GM18870 (cell line): ENCODE data around the gene MMP12.
"Not testable (repeated sequence)": the region's sequence is repeated elsewhere in the genome, so short reads cannot be mapped to it uniquely, and the experiment has no call there.

Experiments
- ATAC-seq: cut with Tn5 transposase; IDR thresholded peaks from one replicate; pipeline ENCODE4 v1.9.1; 2021; ENCODE audit warnings: moderate library complexity; ENCODE audit not compliant: unreplicated experiment

MMP12 gene

GRCh38 chr11:102874852-102875251, at the start of gene MMP12:
TSS of gene MMP12 (minus strand) at chr11:102874982. CDS start at chr11:102874937, 45 bp downstream.
- ATAC-seq = no peak

- ATAC-seq = no peak
Observed at GRCh38 chr11:102921587-102922220, 46.9 kb upstream of the MMP12 start.

DNA sequence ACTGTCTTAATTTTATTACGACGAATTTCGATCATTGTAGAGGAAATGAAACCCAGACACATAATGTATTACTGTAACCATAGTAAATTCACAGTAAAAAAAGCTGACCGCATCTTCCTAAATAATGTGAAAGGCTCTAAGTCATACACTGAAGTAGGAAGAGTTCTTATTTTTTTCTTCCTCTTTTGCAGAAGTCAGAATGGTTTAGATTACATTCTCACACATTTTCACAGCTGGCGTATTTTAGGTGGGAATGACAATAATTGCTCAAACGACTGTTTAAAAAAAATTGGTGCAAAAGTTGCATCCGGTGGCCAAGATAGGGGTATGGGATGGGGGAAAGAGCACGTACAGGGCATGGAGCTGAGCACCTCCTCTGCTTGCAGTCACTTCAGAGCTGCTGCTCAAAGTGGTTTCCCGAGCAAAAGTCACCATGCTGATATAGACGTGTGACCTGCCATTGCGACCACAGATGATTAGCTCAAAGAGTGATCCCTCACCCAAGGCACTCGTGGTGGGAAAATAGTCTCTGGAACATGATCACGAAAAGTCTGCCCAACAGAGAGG, 45.4 kb upstream of the MMP12 start:
- peak; percentile 94 for ATAC-seq

DNA sequence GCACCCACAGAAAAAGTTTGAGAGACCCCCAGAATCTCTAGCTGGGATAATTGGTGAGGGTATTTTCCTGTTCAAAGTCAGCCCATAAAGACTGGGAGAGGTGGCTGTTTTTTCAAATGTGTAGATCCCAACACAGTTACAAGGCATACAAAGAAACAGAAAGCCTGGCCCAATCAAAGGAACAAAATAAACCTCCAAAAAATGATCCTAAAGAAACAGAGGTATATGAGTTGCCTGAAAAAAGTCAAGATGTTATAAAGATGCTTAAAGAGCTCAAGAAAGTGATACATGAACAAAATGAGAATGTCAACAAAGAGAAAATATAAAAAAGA, 40.2 kb upstream of the MMP12 start:
- ATAC-seq = no peak

GRCh38 chr11:102914238-102915043, 39.7 kb upstream of the MMP12 start:
- no peak for ATAC-seq

- no peak for ATAC-seq
Observed at GRCh38 chr11:102912482-102912830, 37.7 kb upstream of the MMP12 start.

DNA sequence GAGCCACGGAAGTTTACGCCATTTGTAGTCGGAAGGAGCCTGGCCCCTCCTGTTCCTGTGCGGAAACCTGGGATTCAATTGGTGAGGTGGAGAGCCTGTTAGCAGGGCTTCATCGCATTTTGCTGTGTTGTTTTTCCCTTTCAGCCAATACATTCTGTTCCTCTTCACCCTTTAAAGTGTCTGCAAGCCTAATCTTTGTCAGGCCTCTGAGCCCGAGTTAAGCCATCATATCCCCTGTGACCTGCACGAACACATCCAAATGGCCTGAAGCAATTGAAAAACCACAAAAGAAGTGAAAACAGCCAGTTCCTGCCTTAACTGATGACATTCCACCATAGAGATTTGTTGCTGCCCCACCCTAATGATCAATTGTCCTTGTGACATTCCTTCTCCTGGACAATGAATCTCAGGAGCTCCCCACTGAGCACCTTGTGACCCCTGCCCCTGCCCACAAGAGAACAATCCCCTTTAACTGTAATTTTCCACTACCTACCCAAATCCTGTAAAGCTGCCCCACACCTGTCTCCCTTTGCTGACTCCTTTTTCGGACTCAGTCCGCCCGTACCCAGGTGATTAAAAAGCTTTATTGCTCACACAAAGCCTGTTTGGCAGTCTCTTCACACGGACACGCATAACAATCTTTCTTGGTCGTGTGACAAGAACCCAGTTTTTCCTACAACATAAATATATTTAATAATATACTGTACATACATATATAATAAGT, 37.1 kb upstream of the MMP12 start:
- ATAC-seq = no peak

- not testable (repeated sequence) for ATAC-seq
Observed at GRCh38 chr11:102905848-102906247, 31.1 kb upstream of the MMP12 start.

DNA sequence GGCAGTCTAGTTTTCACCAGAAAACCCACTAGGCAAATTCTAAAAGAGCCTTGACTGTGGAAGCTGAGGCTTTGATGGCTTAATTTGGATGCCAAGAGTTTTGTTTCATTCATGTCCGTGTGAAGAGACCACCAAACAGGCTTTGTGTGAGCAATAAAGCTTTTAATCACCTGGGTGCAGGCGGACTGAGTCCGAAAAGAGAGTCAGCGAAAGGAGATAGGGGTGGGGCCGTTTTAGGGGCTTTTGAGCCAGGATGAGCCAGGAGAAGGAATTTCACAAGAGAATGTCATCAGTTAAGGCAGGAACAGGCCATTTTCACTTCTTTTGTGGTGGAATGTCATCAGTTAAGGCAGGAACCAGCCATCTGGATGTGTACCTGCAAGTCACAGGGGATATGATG, 29.1 kb upstream of the MMP12 start:
- not testable (repeated sequence) for ATAC-seq

GRCh38 chr11:102900346-102900745, 25.6 kb upstream of the MMP12 start:
- ATAC-seq = no peak

- ATAC-seq = no peak
Observed at GRCh38 chr11:102891736-102892135, 17.0 kb upstream of the MMP12 start.

DNA sequence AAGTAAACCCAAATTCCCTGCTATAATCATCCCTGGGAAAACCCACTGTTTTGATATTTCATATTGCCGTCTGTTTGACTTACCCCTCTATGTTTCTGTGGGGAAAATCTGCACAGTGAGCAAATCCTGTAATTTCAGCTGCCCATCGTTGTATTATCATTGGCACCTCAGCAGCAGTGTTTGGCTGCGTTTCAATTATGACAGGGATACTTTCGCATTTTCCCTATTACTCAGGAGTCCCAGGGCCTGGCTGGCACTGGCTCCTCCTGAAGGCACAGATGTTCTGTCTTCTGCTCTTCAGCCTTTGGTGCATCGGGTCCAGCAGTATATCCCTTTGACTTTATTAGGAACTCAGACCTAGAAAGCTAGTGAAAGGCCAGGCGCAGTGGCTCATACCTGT, 12.2 kb upstream of the MMP12 start:
- ATAC-seq = no peak

DNA sequence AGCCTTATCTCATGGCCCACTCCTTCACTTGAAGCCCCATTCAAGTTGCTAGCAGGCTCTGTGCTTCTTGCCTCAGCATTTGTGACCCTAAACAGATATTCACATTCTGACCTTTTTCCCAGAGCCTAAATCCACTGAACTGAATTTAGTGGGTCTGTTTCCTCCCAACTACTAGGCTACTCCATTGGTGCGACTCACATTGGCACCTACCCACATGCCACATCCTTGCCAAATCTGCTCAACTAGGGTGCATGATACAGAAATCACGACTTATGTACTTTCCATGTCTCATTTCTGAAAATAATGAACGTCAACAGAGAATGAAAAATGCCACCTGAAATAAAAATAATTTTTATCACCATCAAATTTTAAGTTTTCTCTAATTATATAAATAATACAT, 8.4 kb upstream of the MMP12 start:
- no peak for ATAC-seq

DNA sequence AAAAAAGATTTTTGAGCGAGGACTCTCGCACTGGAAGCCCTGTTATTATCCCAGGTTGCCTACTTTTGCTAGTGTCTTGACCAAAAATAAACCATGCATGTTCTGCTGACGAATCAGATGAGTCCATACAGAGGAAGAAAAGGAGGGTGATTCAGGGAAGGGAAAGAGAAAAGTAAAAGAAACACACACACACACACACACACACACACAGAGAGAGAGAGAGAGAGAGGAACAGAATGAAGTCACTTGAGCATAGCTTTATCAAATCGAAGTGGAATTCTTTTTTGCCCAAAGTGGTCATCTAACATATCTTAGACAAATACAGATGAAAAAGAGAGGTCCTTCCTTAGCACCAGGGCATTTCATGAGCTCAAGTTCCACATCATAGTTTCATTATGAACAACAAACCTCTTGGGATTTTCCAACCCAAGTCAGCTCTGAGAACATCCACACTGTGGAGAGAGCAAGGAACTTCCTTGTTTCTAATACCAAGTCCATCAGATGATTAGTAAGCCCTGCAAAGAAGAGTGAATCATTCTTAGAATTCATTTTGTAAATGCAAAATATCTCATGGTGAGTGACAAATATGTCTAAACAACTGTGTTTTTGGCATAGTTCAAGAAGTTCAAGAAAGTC, 7.7 kb upstream of the MMP12 start:
- peak; percentile 90 for ATAC-seq

- no peak for ATAC-seq
Observed at GRCh38 chr11:102879801-102880200, 5.0 kb upstream of the MMP12 start.

DNA sequence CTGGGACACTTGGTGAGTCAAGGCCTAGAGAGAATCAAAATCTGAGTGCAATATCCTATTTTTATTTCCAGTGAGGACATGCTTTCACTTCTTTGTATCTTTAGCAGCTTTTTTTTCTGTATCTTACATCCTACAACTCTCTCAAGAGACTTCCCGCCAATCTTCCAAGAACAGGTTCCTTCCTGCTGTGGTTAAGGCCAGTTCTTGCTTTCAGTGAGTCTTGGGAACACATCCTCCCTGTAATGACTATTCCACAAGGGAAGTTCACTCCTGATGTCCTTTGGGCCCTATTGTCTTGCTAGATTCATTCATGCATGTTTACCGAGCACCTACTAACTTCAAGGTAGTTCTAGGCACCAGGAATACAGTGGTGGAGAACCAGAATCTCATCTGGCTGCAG, 3.8 kb upstream of the MMP12 start:
- ATAC-seq = no peak

GRCh38 chr11:102869354-102869964, 5.3 kb downstream of the MMP12 start:
- ATAC-seq = not testable (repeated sequence)

DNA sequence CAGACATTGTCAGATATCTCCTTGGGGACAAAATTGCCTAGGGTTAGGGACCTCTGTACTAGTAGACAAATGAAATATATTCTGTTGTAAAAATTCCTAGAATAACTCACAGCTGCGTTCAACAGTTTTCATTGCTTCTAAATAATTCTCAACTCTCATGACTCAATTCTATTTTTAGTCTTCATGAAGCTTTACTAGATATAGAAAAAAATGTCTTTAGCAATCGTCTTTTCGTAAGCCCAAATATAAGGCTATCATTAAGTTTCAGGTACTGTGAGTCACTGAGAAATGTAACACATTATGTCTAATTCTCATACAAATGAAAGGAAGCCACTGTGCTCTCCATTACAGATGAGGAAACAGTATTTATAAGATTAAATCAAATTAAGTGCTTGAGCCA, 6.4 kb downstream of the MMP12 start:
- ATAC-seq = no peak

- no peak for ATAC-seq
Observed at GRCh38 chr11:102864724-102865123, 10.1 kb downstream of the MMP12 start.

- no peak for ATAC-seq
Observed at GRCh38 chr11:102853956-102854355, 20.8 kb downstream of the MMP12 start.

DNA sequence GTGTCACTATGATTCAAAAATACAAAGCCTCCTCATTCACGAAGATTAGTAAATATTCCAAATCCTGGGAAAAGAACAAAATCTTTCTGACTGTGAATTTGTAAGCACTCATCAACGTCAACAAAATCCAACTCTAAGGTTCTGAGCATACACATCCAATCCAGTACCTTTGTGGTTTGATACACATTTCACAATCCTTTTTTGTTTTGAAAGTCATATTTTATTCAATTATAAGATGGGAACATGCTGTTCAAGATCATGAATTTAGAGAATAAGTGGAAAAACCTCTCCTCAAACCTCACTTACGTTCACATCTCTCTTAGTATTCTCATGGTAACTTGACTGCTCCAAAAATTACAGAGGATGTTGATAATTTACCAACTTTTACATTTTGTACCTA, 21.7 kb downstream of the MMP12 start:
- no peak for ATAC-seq
